GM06990 (cell line): ENCODE measurements around the gene IL1RL2.

Experiments
- DNase-seq: peaks from one replicate; pipeline ENCODE4 v3.0.0-alpha.2; 2011; ENCODE audit not compliant: insufficient read length; ENCODE audit errors: extremely low read depth
- H3K27me3 ChIP-seq: replicated peaks from 2 replicates; pipeline ENCODE4 v1.6.0; 2011; ENCODE audit warnings: low read length; ENCODE audit not compliant: control insufficient read depth, insufficient read depth
- H3K36me3 ChIP-seq: 2 replicates; pipeline ENCODE4 v1.5.1; 2011; ENCODE audit warnings: low read length; ENCODE audit not compliant: control insufficient read depth, insufficient read depth
- H3K4me3 ChIP-seq: replicated peaks from 2 replicates; pipeline ENCODE4 v1.5.1; 2011; ENCODE audit warnings: low read depth, mild to moderate bottlenecking, control low read depth, low read length
- CTCF ChIP-seq: IDR thresholded peaks from 2 replicates; pipeline ENCODE4 v1.5.1; 2011; ENCODE audit warnings: low read length, control low read depth, mild to moderate bottlenecking, inconsistent platforms; ENCODE audit not compliant: insufficient read depth, poor library complexity, severe bottlenecking

Gene IL1RL2

DNA sequence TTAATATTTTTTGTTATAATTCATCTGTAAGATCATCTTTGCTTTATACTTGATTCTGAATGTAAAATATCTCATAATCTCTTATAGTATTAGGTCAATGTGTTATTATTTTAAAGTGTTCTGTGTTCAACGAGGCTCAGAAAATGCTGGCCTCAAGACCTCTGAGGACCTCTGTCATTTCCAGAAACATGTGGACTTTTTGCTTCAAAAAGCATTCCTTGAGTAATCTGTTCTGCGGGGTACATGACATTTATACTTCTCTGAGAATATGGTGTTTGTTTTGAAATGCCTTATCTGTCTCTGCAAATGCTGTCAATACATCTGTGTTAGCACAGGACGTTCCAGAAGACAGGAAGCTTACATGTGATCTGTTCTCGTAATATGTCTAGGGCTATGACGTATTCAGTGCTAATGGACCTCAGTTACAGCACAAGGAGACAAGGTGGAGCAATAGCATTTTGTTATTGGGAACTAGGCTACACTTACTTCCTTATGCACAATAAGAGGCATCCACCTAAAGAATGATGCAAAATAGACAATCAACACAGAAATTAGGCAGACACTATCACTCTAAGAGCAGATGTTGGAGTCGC lies 86.9 kb downstream of the IL1RL2 start:
- Histone ChIP-seq H3K27me3 (peaks cover 2% of the 10 kb centered on the region; the same call in 1 of the 2 replicates), H3K4me3 (no peak overlapping the region), H3K36me3 (no peaks in the 10 kb centered on the region)
- DNase-seq = no peak
- no peak for TF ChIP-seq CTCF

GRCh38 chr2:102276549-102277201 lies 89.9 kb downstream of the IL1RL2 start:
- Histone ChIP-seq H3K36me3 (no peaks in the 10 kb centered on the region), H3K27me3 (no peaks in the 10 kb centered on the region; the same call in 1 of the 2 replicates), H3K4me3 (no peak overlapping the region)
- DNase-seq = no peak
- TF ChIP-seq CTCF = no peak

- TF ChIP-seq CTCF = no peak
- Histone ChIP-seq H3K36me3 (no peaks in the 10 kb centered on the region), H3K27me3 (no peaks in the 10 kb centered on the region; the same call in 1 of the 2 replicates), H3K4me3 (no peak overlapping the region)
- no peak for DNase-seq
Measured at GRCh38 chr2:102277202-102277700, 90.4 kb downstream of the IL1RL2 start.

GRCh38 chr2:102278720-102279390 lies 92.0 kb downstream of the IL1RL2 start:
- H3K36me3 ChIP-seq = no peaks in the 10 kb centered on the region
- no peaks in the 10 kb centered on the region; the same call in 1 of the 2 replicates for H3K27me3 ChIP-seq
- no peak for TF ChIP-seq CTCF
- H3K4me3 ChIP-seq = no peak overlapping the region
- no peak for DNase-seq

- no peak for DNase-seq
- Histone ChIP-seq H3K4me3 (no peak overlapping the region), H3K27me3 (no peaks in the 10 kb centered on the region; the same call in 1 of the 2 replicates), H3K36me3 (no peaks in the 10 kb centered on the region)
- no peak for TF ChIP-seq CTCF
Measured at GRCh38 chr2:102279391-102279735, 92.5 kb downstream of the IL1RL2 start.
